Activated T-cell treated with anti-CD3 and anti-CD28 coated beads, Interleukin-2, amount 50 U/mL, for 4 hours (primary cell): Measurements from ENCODE around the gene PYY. TPM values are rescaled to one million over a fixed set of nuclear protein-coding genes. Genes with fewer than 3 reads are reported as not detected.
"Not testable (repeated sequence)": the region's sequence is repeated elsewhere in the genome, so short reads cannot be mapped to it uniquely, and the experiment has no call there.

Experiments used
- ATAC-seq, 2 donors: fragments of 200-7000 bp; cut with Tn5 transposase; one replicate each; pipeline ENCODE4 v1.10.0; 2021
- DNase-seq: peaks from one replicate; pipeline ENCODE4 v3.0.0-alpha.2; 2020
- H3K27me3 Mint-ChIP-seq: one replicate; pipeline ENCODE4 v1.8.0; 2021; ENCODE audit warnings: low read depth, mixed read lengths
- H3K36me3 Mint-ChIP-seq: one replicate; pipeline ENCODE4 v1.8.0; 2022; ENCODE audit warnings: mixed read lengths; ENCODE audit not compliant: insufficient read depth
- H3K4me1 Mint-ChIP-seq: one replicate; pipeline ENCODE4 v1.8.0; 2021; ENCODE audit warnings: low read depth, mixed read lengths
- H3K4me3 Mint-ChIP-seq: one replicate; pipeline ENCODE4 v1.8.0; 2021; ENCODE audit warnings: mild to moderate bottlenecking, moderate library complexity, mixed read lengths
- H3K9me3 Mint-ChIP-seq: one replicate; pipeline ENCODE4 v1.8.0; 2021; ENCODE audit warnings: mixed read lengths
- total RNA-seq, 3 donors: library from RNA; stranded (reverse); gene quantifications; one replicate each; pipeline ENCODE4 v1.2.1, GENCODE V29; 2021

PYY gene
- total RNA-seq = not detected

- peaks cover 59% of the 10 kb centered on the region for H3K27me3 Mint-ChIP-seq
- peaks cover 2% of the 10 kb centered on the region for H3K4me1 Mint-ChIP-seq
- no peaks in the 10 kb centered on the region for H3K36me3 Mint-ChIP-seq
- no peak within 1 kb of the TSS for H3K4me3 Mint-ChIP-seq
- no peaks in the 10 kb centered on the region for H3K9me3 Mint-ChIP-seq
- DNase-seq (no peak), ATAC-seq (no peak)
Measured at GRCh38 chr17:43953746-43954145, at the start of gene PYY. TSS of gene PYY (minus strand) at chr17:43953940. CDS start at chr17:43953483, 457 bp downstream.

GRCh38 chr17:44002141-44002848 is 48.6 kb upstream of the PYY start:
- Mint-ChIP-seq H3K4me1 (peaks cover 14% of the 10 kb centered on the region), H3K9me3 (no peaks in the 10 kb centered on the region), H3K27me3 (peaks cover 2% of the 10 kb centered on the region), H3K36me3 (no peaks in the 10 kb centered on the region), H3K4me3 (no peak overlapping the region)
- no peak for DNase-seq
- ATAC-seq = no peak

GRCh38 chr17:44001461-44001920 is 47.8 kb upstream of the PYY start:
- peaks cover 6% of the 10 kb centered on the region for H3K27me3 Mint-ChIP-seq
- peaks cover 8% of the 10 kb centered on the region for H3K4me1 Mint-ChIP-seq
- no peak for DNase-seq
- ATAC-seq = no peak
- H3K36me3 Mint-ChIP-seq = no peaks in the 10 kb centered on the region
- H3K4me3 Mint-ChIP-seq = no peak overlapping the region
- H3K9me3 Mint-ChIP-seq = no peaks in the 10 kb centered on the region

- ATAC-seq (no peak), DNase-seq (no peak)
- Mint-ChIP-seq H3K9me3 (no peaks in the 10 kb centered on the region), H3K27me3 (peaks cover 7% of the 10 kb centered on the region), H3K36me3 (no peaks in the 10 kb centered on the region), H3K4me3 (no peak overlapping the region), H3K4me1 (peaks cover 3% of the 10 kb centered on the region)
Measured at GRCh38 chr17:44000871-44001460, 47.2 kb upstream of the PYY start.

GRCh38 chr17:44000141-44000860 is 46.6 kb upstream of the PYY start:
- Mint-ChIP-seq H3K36me3 (no peaks in the 10 kb centered on the region), H3K27me3 (peaks cover 11% of the 10 kb centered on the region), H3K9me3 (no peaks in the 10 kb centered on the region), H3K4me1 (peaks cover 2% of the 10 kb centered on the region), H3K4me3 (no peak overlapping the region)
- DNase-seq (no peak), ATAC-seq (no peak)

- DNase-seq (no peak), ATAC-seq (no peak)
- no peaks in the 10 kb centered on the region for H3K36me3 Mint-ChIP-seq
- H3K27me3 Mint-ChIP-seq = peaks cover 21% of the 10 kb centered on the region
- H3K4me3 Mint-ChIP-seq = no peak overlapping the region
- H3K9me3 Mint-ChIP-seq = no peaks in the 10 kb centered on the region
- no peaks in the 10 kb centered on the region for H3K4me1 Mint-ChIP-seq
Measured at GRCh38 chr17:43999024-43999423, 45.3 kb upstream of the PYY start.

- no peaks in the 10 kb centered on the region for H3K4me1 Mint-ChIP-seq
- ATAC-seq (no peak), DNase-seq (no peak)
- no peaks in the 10 kb centered on the region for H3K9me3 Mint-ChIP-seq
- H3K4me3 Mint-ChIP-seq = no peak overlapping the region
- H3K36me3 Mint-ChIP-seq = no peaks in the 10 kb centered on the region
- peaks cover 21% of the 10 kb centered on the region for H3K27me3 Mint-ChIP-seq
Measured at GRCh38 chr17:43998552-43998951, 44.8 kb upstream of the PYY start.

- H3K27me3 Mint-ChIP-seq = peaks cover 21% of the 10 kb centered on the region
- H3K4me3 Mint-ChIP-seq, H3K4me1 Mint-ChIP-seq, H3K36me3 Mint-ChIP-seq, ATAC-seq, DNase-seq, H3K9me3 Mint-ChIP-seq: not testable (repeated sequence)
Measured at GRCh38 chr17:43997180-43997579, 43.4 kb upstream of the PYY start.

- peak overlapping the region; percentile 42 for H3K4me3 Mint-ChIP-seq
- peaks cover 21% of the 10 kb centered on the region for H3K27me3 Mint-ChIP-seq
- H3K36me3 Mint-ChIP-seq = no peaks in the 10 kb centered on the region
- DNase-seq = no peak
- H3K4me1 Mint-ChIP-seq = no peaks in the 10 kb centered on the region
- no peaks in the 10 kb centered on the region for H3K9me3 Mint-ChIP-seq
- no peak for ATAC-seq
Measured at GRCh38 chr17:43995150-43995471, 41.4 kb upstream of the PYY start.

GRCh38 chr17:43994272-43995149 is 40.8 kb upstream of the PYY start:
- peaks cover 21% of the 10 kb centered on the region for H3K27me3 Mint-ChIP-seq
- H3K9me3 Mint-ChIP-seq = no peaks in the 10 kb centered on the region
- peak overlapping the region; percentile 42 for H3K4me3 Mint-ChIP-seq
- peak; percentile 63 for DNase-seq
- H3K4me1 Mint-ChIP-seq = no peaks in the 10 kb centered on the region
- no peaks in the 10 kb centered on the region for H3K36me3 Mint-ChIP-seq
- ATAC-seq = peak; percentile 68 to 92

- Mint-ChIP-seq H3K9me3 (no peaks in the 10 kb centered on the region), H3K4me1 (no peaks in the 10 kb centered on the region), H3K27me3 (peaks cover 27% of the 10 kb centered on the region), H3K4me3 (no peak overlapping the region), H3K36me3 (no peaks in the 10 kb centered on the region)
- no peak for ATAC-seq
- no peak for DNase-seq
Measured at GRCh38 chr17:43992641-43993040, 38.9 kb upstream of the PYY start.

- Mint-ChIP-seq H3K4me1 (peaks cover 4% of the 10 kb centered on the region), H3K9me3 (no peaks in the 10 kb centered on the region), H3K27me3 (peaks cover 24% of the 10 kb centered on the region), H3K4me3 (no peak overlapping the region), H3K36me3 (no peaks in the 10 kb centered on the region)
- ATAC-seq (no peak), DNase-seq (no peak)
Measured at GRCh38 chr17:43988301-43988700, 34.6 kb upstream of the PYY start.

- H3K36me3 Mint-ChIP-seq = no peaks in the 10 kb centered on the region
- H3K27me3 Mint-ChIP-seq = peaks cover 33% of the 10 kb centered on the region
- ATAC-seq (no peak), DNase-seq (no peak)
- no peak overlapping the region for H3K4me3 Mint-ChIP-seq
- H3K4me1 Mint-ChIP-seq = peaks cover 4% of the 10 kb centered on the region
- no peaks in the 10 kb centered on the region for H3K9me3 Mint-ChIP-seq
Measured at GRCh38 chr17:43987131-43988021, 33.6 kb upstream of the PYY start.
